HEK293 (cell line): ENCODE measurements around the gene HOXA11.
A peak's percentile ranks its signal among the peaks of the same experiment; 100 is the strongest.

Source experiments
- CTCF ChIP-seq: fragments of 450-650 bp; formaldehyde crosslinking; IDR thresholded peaks from 2 replicates; pipeline ENCODE4 v1.5.1; 2016; ENCODE audit warnings: missing biosample characterization, missing genetic modification characterization
- GLI4 ChIP-seq: fragments of 450-650 bp; formaldehyde crosslinking; IDR thresholded peaks from 2 replicates; pipeline ENCODE4 v1.5.1; 2016; ENCODE audit warnings: missing biosample characterization, missing genetic modification characterization
- YY1 ChIP-seq: fragments of 450-650 bp; formaldehyde crosslinking; IDR thresholded peaks from 2 replicates; pipeline ENCODE4 v1.5.1; 2018; ENCODE audit warnings: missing biosample characterization, missing genetic modification characterization
- ZBTB44 ChIP-seq: fragments of 450-650 bp; IDR thresholded peaks from 2 replicates; pipeline ENCODE4 v1.5.1; 2018; ENCODE audit warnings: missing biosample characterization, mild to moderate bottlenecking, missing genetic modification characterization
- ZFP41 ChIP-seq: fragments of 450-650 bp; formaldehyde crosslinking; IDR thresholded peaks from 2 replicates; pipeline ENCODE4 v1.5.1; 2016; ENCODE audit warnings: missing biosample characterization, missing genetic modification characterization, borderline replicate concordance
- ZFP69B ChIP-seq: fragments of 450-650 bp; formaldehyde crosslinking; IDR thresholded peaks from 2 replicates; pipeline ENCODE4 v1.5.1; 2016; ENCODE audit warnings: missing biosample characterization, missing genetic modification characterization
- ZNF280D ChIP-seq: fragments of 450-650 bp; formaldehyde crosslinking; IDR thresholded peaks from 2 replicates; pipeline ENCODE4 v1.5.1; 2016; ENCODE audit warnings: missing biosample characterization, missing genetic modification characterization
- ZNF37A ChIP-seq: fragments of 450-650 bp; IDR thresholded peaks from 2 replicates; pipeline ENCODE4 v1.5.1; 2018; ENCODE audit warnings: missing biosample characterization, missing genetic modification characterization
- ZNF596 ChIP-seq: fragments of 450-650 bp; IDR thresholded peaks from 2 replicates; pipeline ENCODE4 v1.5.0; 2018; ENCODE audit warnings: missing biosample characterization, mild to moderate bottlenecking, missing genetic modification characterization, moderate library complexity
- ZNF621 ChIP-seq: fragments of 450-650 bp; formaldehyde crosslinking; IDR thresholded peaks from 2 replicates; pipeline ENCODE4 v1.5.1; 2017; ENCODE audit warnings: missing biosample characterization, missing genetic modification characterization
- ZNF670 ChIP-seq: fragments of 450-650 bp; formaldehyde crosslinking; IDR thresholded peaks from 2 replicates; pipeline ENCODE4 v1.5.1; 2016; ENCODE audit warnings: missing biosample characterization, missing genetic modification characterization, low read depth
- ZNF768 ChIP-seq: fragments of 450-650 bp; formaldehyde crosslinking; IDR thresholded peaks from 2 replicates; pipeline ENCODE4 v1.5.1; 2018; ENCODE audit warnings: missing biosample characterization, mild to moderate bottlenecking, missing genetic modification characterization
- TF ChIP-seq, protein P1 (sequence below): fragments of 450-650 bp; formaldehyde crosslinking; IDR thresholded peaks from 2 replicates; pipeline ENCODE4 v1.5.1; 2016; ENCODE audit warnings: missing biosample characterization, missing genetic modification characterization
- TF ChIP-seq, protein P2 (sequence below): fragments of 450-650 bp; formaldehyde crosslinking; IDR thresholded peaks from 2 replicates; pipeline ENCODE4 v1.5.1; 2016; ENCODE audit warnings: missing biosample characterization, missing genetic modification characterization

DNA sequence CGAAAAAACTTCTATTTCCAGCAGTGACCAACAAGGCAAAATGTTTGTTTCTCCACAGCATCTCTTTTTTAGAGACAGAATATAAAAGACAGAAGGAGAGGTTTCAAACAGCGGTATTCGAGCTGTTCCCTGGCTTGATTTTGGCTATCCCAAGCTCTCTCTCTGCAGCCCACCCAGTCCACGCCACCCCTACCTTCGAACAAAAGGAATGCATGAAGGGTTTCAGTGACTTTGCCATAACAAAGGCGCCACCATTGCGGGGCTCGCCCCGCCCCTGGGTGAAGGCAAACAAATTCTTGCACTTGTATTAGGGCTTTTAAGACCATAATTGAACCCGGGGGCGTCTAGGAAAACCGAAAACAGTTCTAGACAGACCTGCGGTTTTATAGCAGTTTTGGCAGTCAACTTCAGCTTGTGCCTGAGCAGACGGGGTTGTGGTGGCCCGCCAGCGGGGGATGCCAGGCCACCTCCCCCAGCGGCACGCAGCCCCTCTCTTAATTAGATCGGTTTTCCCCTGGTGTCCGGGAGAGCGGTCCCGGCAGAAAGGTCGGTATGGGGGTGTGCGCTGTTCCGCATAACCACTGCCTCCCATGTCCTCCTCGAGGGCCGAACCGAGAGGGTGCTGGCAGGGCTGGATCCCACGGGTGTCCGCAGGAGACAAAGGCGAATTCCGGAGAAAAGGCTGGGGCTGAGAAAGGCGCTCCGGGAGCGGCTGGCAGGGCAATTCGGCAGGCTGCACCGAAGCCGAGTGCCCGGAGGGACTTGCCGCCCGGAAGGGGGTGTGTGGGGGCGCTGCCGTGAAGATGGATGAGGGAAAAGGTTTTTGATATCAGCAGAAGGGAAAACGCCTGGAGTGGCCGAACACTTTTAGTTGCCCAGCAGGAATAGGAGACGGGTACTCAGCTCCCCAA is 2.7 kb upstream of the HOXA11 start:
- TF ChIP-seq CTCF (tag by site-specific recombination) (peak; percentile 56; the same call in 1 of the 2 replicates), ZNF37A (tag by site-specific recombination) (no peak), ZFP41 (tag by site-specific recombination) (no peak), ZNF768 (tag by site-specific recombination) (no peak), ZFP69B (tag by site-specific recombination) (no peak), ZNF621 (no peak), ZBTB44 (no peak; the same call in 1 of the 2 replicates), ZNF670 (tag by site-specific recombination) (no peak), ZNF280D (tag by site-specific recombination) (no peak), ZNF596 (tag by site-specific recombination) (no peak), YY1 (no peak), GLI4 (tag by site-specific recombination) (no peak)
- TF ChIP-seq, protein P1, sequence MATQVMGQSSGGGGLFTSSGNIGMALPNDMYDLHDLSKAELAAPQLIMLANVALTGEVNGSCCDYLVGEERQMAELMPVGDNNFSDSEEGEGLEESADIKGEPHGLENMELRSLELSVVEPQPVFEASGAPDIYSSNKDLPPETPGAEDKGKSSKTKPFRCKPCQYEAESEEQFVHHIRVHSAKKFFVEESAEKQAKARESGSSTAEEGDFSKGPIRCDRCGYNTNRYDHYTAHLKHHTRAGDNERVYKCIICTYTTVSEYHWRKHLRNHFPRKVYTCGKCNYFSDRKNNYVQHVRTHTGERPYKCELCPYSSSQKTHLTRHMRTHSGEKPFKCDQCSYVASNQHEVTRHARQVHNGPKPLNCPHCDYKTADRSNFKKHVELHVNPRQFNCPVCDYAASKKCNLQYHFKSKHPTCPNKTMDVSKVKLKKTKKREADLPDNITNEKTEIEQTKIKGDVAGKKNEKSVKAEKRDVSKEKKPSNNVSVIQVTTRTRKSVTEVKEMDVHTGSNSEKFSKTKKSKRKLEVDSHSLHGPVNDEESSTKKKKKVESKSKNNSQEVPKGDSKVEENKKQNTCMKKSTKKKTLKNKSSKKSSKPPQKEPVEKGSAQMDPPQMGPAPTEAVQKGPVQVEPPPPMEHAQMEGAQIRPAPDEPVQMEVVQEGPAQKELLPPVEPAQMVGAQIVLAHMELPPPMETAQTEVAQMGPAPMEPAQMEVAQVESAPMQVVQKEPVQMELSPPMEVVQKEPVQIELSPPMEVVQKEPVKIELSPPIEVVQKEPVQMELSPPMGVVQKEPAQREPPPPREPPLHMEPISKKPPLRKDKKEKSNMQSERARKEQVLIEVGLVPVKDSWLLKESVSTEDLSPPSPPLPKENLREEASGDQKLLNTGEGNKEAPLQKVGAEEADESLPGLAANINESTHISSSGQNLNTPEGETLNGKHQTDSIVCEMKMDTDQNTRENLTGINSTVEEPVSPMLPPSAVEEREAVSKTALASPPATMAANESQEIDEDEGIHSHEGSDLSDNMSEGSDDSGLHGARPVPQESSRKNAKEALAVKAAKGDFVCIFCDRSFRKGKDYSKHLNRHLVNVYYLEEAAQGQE (tag by site-specific recombination) = no peak
- TF ChIP-seq, protein P2, sequence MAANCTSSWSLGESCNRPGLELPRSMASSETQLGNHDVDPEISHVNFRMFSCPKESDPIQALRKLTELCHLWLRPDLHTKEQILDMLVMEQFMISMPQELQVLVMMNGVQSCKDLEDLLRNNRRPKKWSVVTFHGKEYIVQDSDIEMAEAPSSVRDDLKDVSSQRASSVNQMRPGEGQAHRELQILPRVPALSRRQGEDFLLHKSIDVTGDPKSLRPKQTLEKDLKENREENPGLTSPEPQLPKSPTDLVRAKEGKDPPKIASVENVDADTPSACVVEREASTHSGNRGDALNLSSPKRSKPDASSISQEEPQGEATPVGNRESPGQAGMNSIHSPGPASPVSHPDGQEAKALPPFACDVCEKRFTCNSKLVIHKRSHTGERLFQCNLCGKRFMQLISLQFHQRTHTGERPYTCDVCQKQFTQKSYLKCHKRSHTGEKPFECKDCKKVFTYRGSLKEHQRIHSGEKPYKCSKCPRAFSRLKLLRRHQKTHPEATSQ = no peak
